Measurements from ENCODE around the gene SMARCA5.

DNA sequence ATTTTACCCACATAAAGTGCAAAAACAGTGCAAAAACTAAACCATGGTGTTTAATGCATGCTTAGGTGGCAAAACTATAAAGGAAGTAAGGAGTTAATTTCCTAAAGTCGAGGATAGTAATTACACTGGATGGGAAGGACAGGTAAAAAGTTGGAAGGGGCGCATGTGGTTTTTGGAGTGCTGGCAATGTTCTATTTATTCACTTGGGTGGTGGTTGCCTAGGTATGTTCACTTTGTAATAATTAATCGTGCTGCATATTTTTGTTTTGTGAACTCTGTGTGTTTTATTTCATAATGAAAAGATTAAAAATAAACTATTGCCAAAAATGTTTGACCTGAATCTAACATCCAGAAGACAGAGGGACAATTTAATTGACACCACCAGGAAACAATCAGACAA is 32.1 kb upstream of the SMARCA5 start:
- no peak for TF ChIP-seq POLR2AphosphoS5 (IDR thresholded peaks at IDR 0.05; ENCODE audit: low read depth, low read length)
- TF ChIP-seq POLR2A (IDR thresholded peaks at IDR 0.05; ENCODE audit: low read depth, low read length) = no peak
- TF ChIP-seq TAF1 (IDR thresholded peaks at IDR 0.05; ENCODE audit: borderline replicate concordance, low read depth, low read length) = no peak

Data from GM12892 (cell line).